SK-N-DZ (cell line): ENCODE data around the gene ARRDC5. TPM values are rescaled to one million over a fixed set of nuclear protein-coding genes. Genes with fewer than 3 reads are reported as not detected.
"Not testable (repeated sequence)": the region's sequence is repeated elsewhere in the genome, so short reads cannot be mapped to it uniquely, and the experiment has no call there.

Experiments
- DNase-seq: peaks from one replicate; pipeline ENCODE4 v3.0.0-alpha.2; 2015; ENCODE audit warnings: low spot score
- polyA plus RNA-seq, 2 experiments: library from polyadenylated mRNA; depleted of rRNA; stranded (reverse); fragments of >200 nt; gene quantifications; 2 replicates each; pipeline ENCODE4 v1.2.3, GENCODE V29; 2014

Gene ARRDC5
- polyA plus RNA-seq (2014; cell fraction: cytosol; rRNA removed): not detected in 2 replicates
- not detected in 2 replicates for polyA plus RNA-seq (2014; cell fraction: nucleus; rRNA removed)

- no peak for DNase-seq
These were observed at the start of gene ARRDC5 for GRCh38 chr19:4902796-4903195. Gene ARRDC5 (minus strand): TSS chr19:4902896. CDS start chr19:4902825, 71 bp downstream.

- DNase-seq: no peak
These were observed 49.0 kb upstream of the ARRDC5 start for GRCh38 chr19:4951656-4952055.

GRCh38 chr19:4950650-4951049 is 48.0 kb upstream of the ARRDC5 start:
- DNase-seq: not testable (repeated sequence)

- DNase-seq: not testable (repeated sequence)
These were observed 39.0 kb upstream of the ARRDC5 start for GRCh38 chr19:4941638-4942169.

GRCh38 chr19:4939466-4939865 is 36.8 kb upstream of the ARRDC5 start:
- no peak for DNase-seq

- DNase-seq: not testable (repeated sequence)
These were observed 35.8 kb upstream of the ARRDC5 start for GRCh38 chr19:4938461-4938860.

GRCh38 chr19:4937060-4937459 is 34.4 kb upstream of the ARRDC5 start:
- no peak for DNase-seq

- DNase-seq: no peak
These were observed 32.7 kb upstream of the ARRDC5 start for GRCh38 chr19:4935444-4935843.

GRCh38 chr19:4933528-4933927 is 30.8 kb upstream of the ARRDC5 start:
- DNase-seq: no peak

GRCh38 chr19:4932711-4933110 is 30.0 kb upstream of the ARRDC5 start:
- DNase-seq: no peak

- no peak for DNase-seq
These were observed 28.0 kb upstream of the ARRDC5 start for GRCh38 chr19:4930664-4931063.

- DNase-seq: no peak
These were observed 26.5 kb upstream of the ARRDC5 start for GRCh38 chr19:4929186-4929585.

GRCh38 chr19:4923276-4923747 is 20.6 kb upstream of the ARRDC5 start:
- no peak for DNase-seq

GRCh38 chr19:4922530-4923275 is 20.0 kb upstream of the ARRDC5 start:
- no peak for DNase-seq

- DNase-seq: no peak
These were observed 13.8 kb upstream of the ARRDC5 start for GRCh38 chr19:4916292-4917082.

- DNase-seq: no peak
These were observed 12.2 kb upstream of the ARRDC5 start for GRCh38 chr19:4914736-4915501.

- no peak for DNase-seq
These were observed 11.5 kb upstream of the ARRDC5 start for GRCh38 chr19:4913996-4914735.

- peak; percentile 46 for DNase-seq
These were observed 9.3 kb upstream of the ARRDC5 start for GRCh38 chr19:4911786-4912672.

- DNase-seq: no peak
These were observed 8.6 kb upstream of the ARRDC5 start for GRCh38 chr19:4911314-4911713.
